Measurements from ENCODE around the gene HRH3. TPM values are rescaled to one million over a fixed set of nuclear protein-coding genes. Genes with fewer than 3 reads are reported as not detected.

Gene HRH3
- total RNA-seq, 2 donors from 2014 or later, result not detected

- TF ChIP-seq, protein P1, sequence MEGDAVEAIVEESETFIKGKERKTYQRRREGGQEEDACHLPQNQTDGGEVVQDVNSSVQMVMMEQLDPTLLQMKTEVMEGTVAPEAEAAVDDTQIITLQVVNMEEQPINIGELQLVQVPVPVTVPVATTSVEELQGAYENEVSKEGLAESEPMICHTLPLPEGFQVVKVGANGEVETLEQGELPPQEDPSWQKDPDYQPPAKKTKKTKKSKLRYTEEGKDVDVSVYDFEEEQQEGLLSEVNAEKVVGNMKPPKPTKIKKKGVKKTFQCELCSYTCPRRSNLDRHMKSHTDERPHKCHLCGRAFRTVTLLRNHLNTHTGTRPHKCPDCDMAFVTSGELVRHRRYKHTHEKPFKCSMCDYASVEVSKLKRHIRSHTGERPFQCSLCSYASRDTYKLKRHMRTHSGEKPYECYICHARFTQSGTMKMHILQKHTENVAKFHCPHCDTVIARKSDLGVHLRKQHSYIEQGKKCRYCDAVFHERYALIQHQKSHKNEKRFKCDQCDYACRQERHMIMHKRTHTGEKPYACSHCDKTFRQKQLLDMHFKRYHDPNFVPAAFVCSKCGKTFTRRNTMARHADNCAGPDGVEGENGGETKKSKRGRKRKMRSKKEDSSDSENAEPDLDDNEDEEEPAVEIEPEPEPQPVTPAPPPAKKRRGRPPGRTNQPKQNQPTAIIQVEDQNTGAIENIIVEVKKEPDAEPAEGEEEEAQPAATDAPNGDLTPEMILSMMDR (IDR thresholded peaks at IDR 0.05), result no peak
- H3K4me1 ChIP-seq (ENCODE audit: control insufficient read depth in 1 of 2, low read depth in 2 of 2), result peaks cover 0 to 10% of the 10 kb centered on the region in 2 donors
- H3K27me3 ChIP-seq (replicated peaks; ENCODE audit: insufficient read depth), result no peaks in the 10 kb centered on the region
- H3K36me3 ChIP-seq, result peaks cover 10% of the 10 kb centered on the region
- no peaks in the 10 kb centered on the region for H3K9me3 ChIP-seq
- no peak overlapping the region for H3K27ac ChIP-seq
- ATAC-seq (ENCODE audit: insufficient number of reproducible peaks, low FRiP score, low read depth) (no peak), DNase-seq (ENCODE audit: low spot score) (no peak)
- no peak overlapping the region for H3K4me3 ChIP-seq
Measured at GRCh38 chr20:62252342-62252966, 32.4 kb upstream of the HRH3 start.

DNA sequence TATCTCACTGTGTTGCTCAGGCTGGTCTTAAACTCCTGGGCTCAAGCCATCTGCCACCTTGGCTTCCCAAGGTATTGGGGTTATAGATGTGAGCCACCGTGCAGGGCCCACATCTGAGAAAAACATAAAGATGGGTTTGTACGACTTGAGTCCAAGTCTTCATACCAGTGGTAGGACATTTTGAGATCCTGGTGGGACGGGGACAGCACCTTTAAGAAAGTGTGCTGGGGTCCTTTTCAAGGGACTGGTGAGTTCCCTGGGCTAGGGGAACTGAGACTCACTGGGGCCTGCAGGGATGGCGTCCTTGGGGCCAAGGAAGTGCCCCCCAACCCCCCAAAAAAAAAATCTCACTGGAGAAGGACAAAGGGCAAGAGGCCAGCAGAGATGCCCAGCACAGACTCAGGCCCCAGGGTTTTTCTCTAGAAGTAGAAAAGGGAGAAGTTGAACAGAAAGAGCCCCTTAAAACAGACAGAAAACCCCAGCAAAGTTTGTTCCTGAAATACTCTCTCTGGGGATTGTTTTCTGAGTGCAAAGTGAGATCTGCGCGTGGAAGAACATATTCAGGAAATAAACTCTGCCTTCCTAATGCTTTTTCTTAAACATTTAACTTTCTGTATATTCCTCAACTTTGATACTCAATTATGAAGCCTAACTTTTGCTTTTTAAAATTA, 28.9 kb upstream of the HRH3 start:
- TF ChIP-seq, protein P1 (IDR thresholded peaks at IDR 0.05), result no peak
- DNase-seq (ENCODE audit: low spot score) (no peak), ATAC-seq (ENCODE audit: insufficient number of reproducible peaks, low FRiP score, low read depth) (no peak)

GRCh38 chr20:62246872-62247652, 27.0 kb upstream of the HRH3 start:
- H3K27me3 ChIP-seq (replicated peaks; ENCODE audit: insufficient read depth), result no peaks in the 10 kb centered on the region
- no peaks in the 10 kb centered on the region for H3K36me3 ChIP-seq
- DNase-seq (ENCODE audit: low spot score) (no peak), ATAC-seq (ENCODE audit: insufficient number of reproducible peaks, low FRiP score, low read depth) (no peak)
- H3K9me3 ChIP-seq, result no peaks in the 10 kb centered on the region
- peaks cover 12 to 33% of the 10 kb centered on the region in 2 donors for H3K4me1 ChIP-seq (ENCODE audit: control insufficient read depth in 1 of 2, low read depth in 2 of 2)
- peak overlapping the region; percentile 87 to 91 for H3K27ac ChIP-seq
- H3K4me3 ChIP-seq, result no peak overlapping the region
- TF ChIP-seq, protein P1 (IDR thresholded peaks at IDR 0.05), result no peak

More for the DNA sequence above, 28.9 kb upstream of the HRH3 start:
- peaks cover 12 to 30% of the 10 kb centered on the region in 2 donors for H3K4me1 ChIP-seq (ENCODE audit: control insufficient read depth in 1 of 2, low read depth in 2 of 2)
- H3K27ac ChIP-seq, result peak overlapping the region in 1 of 2 donors; percentile 11
- H3K27me3 ChIP-seq (replicated peaks; ENCODE audit: insufficient read depth), result no peaks in the 10 kb centered on the region
- no peaks in the 10 kb centered on the region for H3K9me3 ChIP-seq
- no peak overlapping the region for H3K4me3 ChIP-seq
- no peaks in the 10 kb centered on the region for H3K36me3 ChIP-seq

GRCh38 chr20:62246431-62246830, 26.4 kb upstream of the HRH3 start:
- DNase-seq (ENCODE audit: low spot score) (no peak), ATAC-seq (ENCODE audit: insufficient number of reproducible peaks, low FRiP score, low read depth) (no peak)
- H3K36me3 ChIP-seq, result no peaks in the 10 kb centered on the region
- H3K27me3 ChIP-seq (replicated peaks; ENCODE audit: insufficient read depth), result no peaks in the 10 kb centered on the region
- peak overlapping the region; percentile 30 for H3K4me3 ChIP-seq
- H3K9me3 ChIP-seq, result no peaks in the 10 kb centered on the region
- peak overlapping the region; percentile 87 to 91 for H3K27ac ChIP-seq
- H3K4me1 ChIP-seq (ENCODE audit: control insufficient read depth in 1 of 2, low read depth in 2 of 2), result peaks cover 12 to 35% of the 10 kb centered on the region in 2 donors
- TF ChIP-seq, protein P1 (IDR thresholded peaks at IDR 0.05), result no peak

DNA sequence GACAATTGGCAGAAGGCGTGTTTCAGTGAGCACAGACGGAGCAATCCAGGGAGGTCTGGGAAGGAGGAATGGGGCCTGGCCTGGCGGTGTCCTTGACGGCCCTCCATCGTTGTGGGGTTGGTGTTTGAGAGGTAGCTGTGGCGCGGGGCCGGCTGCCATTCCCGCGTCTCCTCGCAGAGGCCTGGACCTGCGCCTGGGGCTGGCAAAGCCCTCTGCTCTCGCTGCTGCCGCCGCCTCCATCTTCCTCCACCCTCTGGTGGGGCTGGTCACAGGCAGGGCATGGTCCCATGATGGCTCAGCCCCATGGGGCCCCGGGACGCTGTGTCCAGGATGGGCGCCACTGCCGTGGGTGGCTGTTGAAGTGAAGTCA, 25.8 kb upstream of the HRH3 start:
- no peak for DNase-seq (ENCODE audit: low spot score)
- peak; percentile 26 for ATAC-seq (ENCODE audit: insufficient number of reproducible peaks, low FRiP score, low read depth)
- no peaks in the 10 kb centered on the region for H3K9me3 ChIP-seq
- peaks cover 12 to 35% of the 10 kb centered on the region in 2 donors for H3K4me1 ChIP-seq (ENCODE audit: control insufficient read depth in 1 of 2, low read depth in 2 of 2)
- peak overlapping the region; percentile 87 to 91 for H3K27ac ChIP-seq
- H3K36me3 ChIP-seq, result no peaks in the 10 kb centered on the region
- H3K4me3 ChIP-seq, result peak overlapping the region; percentile 30
- no peaks in the 10 kb centered on the region for H3K27me3 ChIP-seq (replicated peaks; ENCODE audit: insufficient read depth)
- TF ChIP-seq, protein P1 (IDR thresholded peaks at IDR 0.05), result no peak

All from thoracic aorta (tissue), 2 donors.